ENCODE data around the gene ZBTB42.
A peak's percentile ranks its signal among the peaks of the same experiment; 100 is the strongest.

DNA sequence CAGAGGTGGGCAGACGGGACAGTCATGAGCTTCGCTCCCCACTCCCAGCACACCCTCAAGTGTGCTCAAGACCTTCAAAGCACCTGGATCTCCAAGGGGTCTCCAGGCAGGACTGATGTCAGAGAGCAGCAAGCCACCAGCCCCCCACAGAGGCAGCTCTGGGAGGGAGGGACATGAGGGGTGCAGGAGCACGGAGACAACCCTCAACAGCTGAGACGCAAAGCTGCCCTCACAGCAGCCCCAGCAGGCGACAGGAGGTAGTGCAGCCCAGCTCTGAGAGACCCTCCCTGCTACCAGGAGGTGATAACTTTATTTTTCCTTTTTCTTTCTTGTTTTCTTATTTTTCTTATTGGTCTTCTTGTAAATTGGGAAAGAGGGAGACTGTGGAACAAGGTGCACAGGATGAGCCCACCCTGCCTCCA is 30.0 kb upstream of the ZBTB42 start:
- TF ChIP-seq CTCF (IDR thresholded peaks at IDR 0.05) (peak in 6 of 7 experiments; percentile 7 to 56 (median 26)), POLR2A (IDR thresholded peaks at IDR 0.05) (no peak)
